Spleen (tissue), 11 donors: ENCODE data around the gene RNF157. TPM values are rescaled to one million over a fixed set of nuclear protein-coding genes. Genes with fewer than 3 reads are reported as not detected.

ENCODE experiments used
- DNase-seq: peaks from one replicate; pipeline ENCODE4 v3.0.0-alpha.2; 2020
- H3K27ac ChIP-seq, 8 donors: fragments of 200-600 bp; sonication (generic) in 7 of 8; 1 replicate in 4 of 8; 2 replicates in 4 of 8; pipeline versions ENCODE4 v1.5.0 to v1.8.0; 2016 to 2021; ENCODE audit warnings: inconsistent platforms in 4 of 8, mild to moderate bottlenecking in 4 of 8, moderate library complexity in 1 of 8
- H3K27me3 ChIP-seq, 7 donors: fragments of 200-600 bp; sonication (generic) in 6 of 7; replicated peaks in 1 of 7; 1 replicate in 4 of 7; 2 replicates in 3 of 7; pipeline versions ENCODE4 v1.5.0 to v1.8.0; 2016 to 2021; ENCODE audit warnings: inconsistent platforms in 3 of 7, mild to moderate bottlenecking in 1 of 7
- H3K36me3 ChIP-seq, 6 donors: fragments of 200-600 bp; sonication (generic) in 5 of 6; 1 replicate in 4 of 6; 2 replicates in 2 of 6; pipeline versions ENCODE4 v1.5.0 to v1.8.0; 2016 to 2021; ENCODE audit warnings: inconsistent platforms in 2 of 6
- H3K4me1 ChIP-seq, 6 donors: fragments of 200-600 bp; sonication (generic) in 5 of 6; 1 replicate in 3 of 6; 2 replicates in 3 of 6; pipeline versions ENCODE4 v1.5.0 to v1.8.0; 2016 to 2021; ENCODE audit warnings: inconsistent platforms in 3 of 6
- H3K4me3 ChIP-seq, 8 donors: fragments of 200-600 bp; sonication (generic) in 7 of 8; 1 replicate in 4 of 8; 2 replicates in 4 of 8; pipeline versions ENCODE4 v1.5.0 to v1.8.0; 2016 to 2021; ENCODE audit warnings: inconsistent platforms in 4 of 8, mild to moderate bottlenecking in 4 of 8, moderate library complexity in 2 of 8
- H3K9me3 ChIP-seq, 8 donors: fragments of 200-600 bp; sonication (generic) in 7 of 8; 1 replicate in 4 of 8; 2 replicates in 4 of 8; pipeline versions ENCODE4 v1.5.0 to v1.8.0; 2016 to 2021; ENCODE audit warnings: inconsistent platforms in 4 of 8
- CTCF ChIP-seq, 11 experiments: fragments of 200-600 bp in 7 of 11; fragments of 450-650 bp in 4 of 11; sonication (generic) in 4 of 11; IDR thresholded peaks in 8 of 11; conservative IDR thresholded peaks in 3 of 11; 1 replicate in 7 of 11; 2 replicates in 4 of 11; pipeline versions ENCODE4 v1.4.0 to v1.8.0; 2016 to 2021; ENCODE audit warnings: antibody characterized with exemption in 11 of 11, inconsistent platforms in 4 of 11, mild to moderate bottlenecking in 1 of 11
- POLR2A ChIP-seq, 3 donors: fragments of 450-650 bp; IDR thresholded peaks; one replicate each; pipeline ENCODE4 v1.5.1; 2017; ENCODE audit warnings: antibody characterized with exemption in 3 of 3, mild to moderate bottlenecking in 1 of 3
- POLR2AphosphoS5 ChIP-seq, 3 donors: sonication (generic); formaldehyde crosslinking; IDR thresholded peaks; one replicate each; pipeline ENCODE4 v1.5.1; 2017; ENCODE audit warnings: antibody characterized with exemption in 3 of 3
- WGBS, 5 donors: extraction: QIAGEN DNeasy Blood & Tissue Kit in 3 of 5; methylation state at CpG; one replicate each; pipeline versions ENCODE4 v1.1.5 to v1.1.7; 2013 to 2018; 5-methylcytosine and 5-hydroxymethylcytosine counted together
- intact Hi-C: fragments of 100-400 bp; cut with DNase I; formaldehyde crosslinking; loops from one replicate; pipeline ENCODE4 v1.15.0; 2023; ENCODE audit warnings: low total_unique reads
- polyA plus RNA-seq, 3 donors: library from polyadenylated mRNA; stranded (reverse); fragments of 200-250 nt; gene quantifications; one replicate each; pipeline ENCODE4 v1.2.1, GENCODE V29; 2013
- total RNA-seq, 7 donors: library from RNA; depleted of rRNA in 3 of 7; stranded (reverse); fragments of >200 nt in 3 of 7; fragmentation: NEBNext Ultra II Directional in 4 of 7; extraction: Animal tissue kit (Norgen Biotek cat#: 25700) in 4 of 7; gene quantifications; one replicate each; pipeline versions ENCODE4 v1.1.0 to v1.2.1, GENCODE V29; 2016 to 2021
- donor health status: healthy with polysubstance abuse.
- donor health status: DM: no; HTN: no; CAD: no; lungs with moderate emphysema.
- donor health status: DM: no; HTN: no; CAD: no.
- donor health status: Bipolar disorder and iron deficiency.
- donor health status: healthy.
- donor health status: DM: no; HTN: no; CAD: no.
- donor health status: DM: yes; HTN: yes; CAD: no.

The RNF157 gene
- total and polyA plus RNA-seq, 10 donors, result 0.89 to 13.0 (median 7.6) TPM

- intact Hi-C loops, result no loop called here
- H3K27ac ChIP-seq, result peak overlapping the region; percentile 64 to 93 (median 88)
- H3K9me3 ChIP-seq, result no peaks in the 10 kb centered on the region
- WGBS, 5 donors, result 3 to 11% (median 5%) methylated on average over 2 to 4 of the region's 4 CpGs
- H3K4me3 ChIP-seq, result peak overlapping the region; percentile 51 to 88 (median 77)
- peaks cover 0 to 40% (median 36%) of the 10 kb centered on the region in 6 donors for H3K36me3 ChIP-seq
- DNase-seq, result no peak
- H3K4me1 ChIP-seq, result peaks cover 11 to 46% (median 26%) of the 10 kb centered on the region in 6 donors
- TF ChIP-seq POLR2AphosphoS5 (IDR thresholded peaks at IDR 0.05) (no peak), POLR2A (IDR thresholded peaks at IDR 0.05) (no peak), CTCF (IDR thresholded peaks at IDR 0.05 in 8 of 11, conservative IDR thresholded peaks at IDR 0.05 in 3 of 11) (no peak)
- no peaks in the 10 kb centered on the region for H3K27me3 ChIP-seq
Measured at GRCh38 chr17:76102944-76103273, 137.4 kb downstream of the RNF157 start.

- no peaks in the 10 kb centered on the region for H3K9me3 ChIP-seq
- peaks cover 9 to 19% (median 15%) of the 10 kb centered on the region in 6 donors for H3K4me1 ChIP-seq
- H3K4me3 ChIP-seq, result no peak overlapping the region
- H3K27ac ChIP-seq, result no peak overlapping the region
- DNase-seq, result no peak
- intact Hi-C loops, result no loop called here
- H3K36me3 ChIP-seq, result peaks cover 0 to 91% (median 85%) of the 10 kb centered on the region in 6 donors
- no peaks in the 10 kb centered on the region for H3K27me3 ChIP-seq
- TF ChIP-seq POLR2AphosphoS5 (IDR thresholded peaks at IDR 0.05) (no peak), CTCF (IDR thresholded peaks at IDR 0.05 in 8 of 11, conservative IDR thresholded peaks at IDR 0.05 in 3 of 11) (no peak), POLR2A (IDR thresholded peaks at IDR 0.05) (no peak)
- WGBS, 5 donors, result 91 to 92% (median 91%) methylated on average over 18 to 19 of the region's 19 CpGs
Measured at GRCh38 chr17:76097716-76098295, 142.5 kb downstream of the RNF157 start.

- peak; percentile 56 for DNase-seq
- H3K27me3 ChIP-seq, result no peaks in the 10 kb centered on the region
- no peak overlapping the region for H3K4me3 ChIP-seq
- intact Hi-C loops, result no loop called here
- WGBS, 5 donors, result 87 to 98% (median 92%) methylated on average over 13 of the region's 13 CpGs
- H3K27ac ChIP-seq, result no peak overlapping the region
- H3K36me3 ChIP-seq, result peaks cover 0 to 100% (median 92%) of the 10 kb centered on the region in 6 donors
- H3K9me3 ChIP-seq, result no peaks in the 10 kb centered on the region
- peaks cover 0 to 10% (median 0%) of the 10 kb centered on the region in 6 donors for H3K4me1 ChIP-seq
- TF ChIP-seq CTCF (IDR thresholded peaks at IDR 0.05 in 8 of 11, conservative IDR thresholded peaks at IDR 0.05 in 3 of 11) (no peak), POLR2AphosphoS5 (IDR thresholded peaks at IDR 0.05) (no peak)
Measured at GRCh38 chr17:76095943-76096342, 144.3 kb downstream of the RNF157 start.

GRCh38 chr17:76094046-76094445, 146.2 kb downstream of the RNF157 start:
- Histone ChIP-seq H3K27me3 (no peaks in the 10 kb centered on the region), H3K4me1 (peaks cover 0 to 9% (median 0%) of the 10 kb centered on the region in 6 donors), H3K9me3 (no peaks in the 10 kb centered on the region), H3K36me3 (peaks cover 0 to 100% (median 92%) of the 10 kb centered on the region in 6 donors), H3K27ac (no peak overlapping the region), H3K4me3 (no peak overlapping the region)
- TF ChIP-seq POLR2A (IDR thresholded peaks at IDR 0.05), result no peak
- no peak for TF ChIP-seq POLR2AphosphoS5 (IDR thresholded peaks at IDR 0.05)
- TF ChIP-seq CTCF (IDR thresholded peaks at IDR 0.05 in 8 of 11, conservative IDR thresholded peaks at IDR 0.05 in 3 of 11), result no peak
- intact Hi-C loops, result no loop called here
- 86 to 97% (median 90%) methylated on average over 11 of the region's 11 CpGs for WGBS, 5 donors
- DNase-seq, result peak; percentile 41
